CD14-positive monocyte (primary cell): ENCODE measurements around the gene DHRS1. TPM values are rescaled to one million over a fixed set of nuclear protein-coding genes. Genes with fewer than 3 reads are reported as not detected.

ENCODE experiments used
- DNase-seq, 3 donors: peaks; one replicate each; pipeline ENCODE4 v3.0.0-alpha.2; 2011 to 2022
- H2AFZ ChIP-seq: 2 replicates; pipeline ENCODE4 v1.6.0; 2012; ENCODE audit warnings: mild to moderate bottlenecking, low read depth, low read length, inconsistent platforms; ENCODE audit not compliant: insufficient read depth, poor library complexity, severe bottlenecking
- H3K27ac ChIP-seq, 2 donors: 1 replicate in 1 of 2; 2 replicates in 1 of 2; pipeline ENCODE4 v1.5.1; 2012 to 2013; ENCODE audit warnings: low read length in 2 of 2, control low read depth in 1 of 2, inconsistent platforms in 1 of 2, low read depth in 1 of 2, mild to moderate bottlenecking in 1 of 2
- H3K27me3 ChIP-seq, 2 donors: one replicate each; pipeline versions ENCODE4 v1.6.0 to v1.6.1; 2011 to 2013; ENCODE audit warnings: low read length in 2 of 2; ENCODE audit not compliant: control insufficient read depth in 2 of 2, insufficient read depth in 2 of 2
- H3K36me3 ChIP-seq, 2 donors: replicated peaks in 1 of 2; 1 replicate in 1 of 2; 2 replicates in 1 of 2; pipeline versions ENCODE4 v1.5.1 to v1.6.1; 2012 to 2013; ENCODE audit warnings: low read length in 2 of 2, control low read depth in 1 of 2, inconsistent platforms in 1 of 2, mild to moderate bottlenecking in 1 of 2; ENCODE audit not compliant: insufficient read depth in 2 of 2, control insufficient read depth in 1 of 2
- H3K4me1 ChIP-seq, 2 donors: 1 replicate in 1 of 2; 2 replicates in 1 of 2; pipeline versions ENCODE4 v1.5.1 to v1.6.1; 2012 to 2013; ENCODE audit warnings: low read length in 2 of 2, control low read depth in 1 of 2, inconsistent platforms in 1 of 2, mild to moderate bottlenecking in 1 of 2, moderate library complexity in 1 of 2; ENCODE audit not compliant: insufficient read depth in 2 of 2, control insufficient read depth in 1 of 2
- H3K4me2 ChIP-seq: replicated peaks from 2 replicates; pipeline ENCODE3; 2012; ENCODE audit warnings: low read length, moderate library complexity, mild to moderate bottlenecking; ENCODE audit not compliant: poor library complexity, severe bottlenecking; ENCODE audit errors: extremely low read depth
- H3K4me3 ChIP-seq, 3 experiments: fragments of 200-600 bp in 1 of 3; sonication (generic) in 1 of 3; replicated peaks in 1 of 3; 1 replicate in 2 of 3; 2 replicates in 1 of 3; pipeline ENCODE4 v1.5.1; 2011 to 2013; ENCODE audit warnings: low read length in 3 of 3, mild to moderate bottlenecking in 3 of 3, control low read depth in 2 of 3, low read depth in 2 of 3, inconsistent platforms in 1 of 3, moderate library complexity in 1 of 3
- H3K79me2 ChIP-seq: 2 replicates; pipeline ENCODE4 v1.6.0; 2012; ENCODE audit warnings: mild to moderate bottlenecking, control low read depth, inconsistent platforms, low read length, moderate library complexity; ENCODE audit not compliant: insufficient read depth
- H3K9ac ChIP-seq: 2 replicates; pipeline ENCODE4 v1.6.0; 2017; ENCODE audit warnings: low read length, mild to moderate bottlenecking; ENCODE audit not compliant: insufficient read depth, poor library complexity, severe bottlenecking
- H3K9me3 ChIP-seq, 2 donors: replicated peaks in 1 of 2; 1 replicate in 1 of 2; 2 replicates in 1 of 2; pipeline versions ENCODE4 v1.5.1 to v1.6.1; 2012 to 2013; ENCODE audit warnings: low read length in 2 of 2, control low read depth in 1 of 2; ENCODE audit not compliant: control insufficient read depth in 1 of 2, insufficient read depth in 1 of 2
- H4K20me1 ChIP-seq: 2 replicates; pipeline ENCODE4 v1.6.0; 2012; ENCODE audit warnings: mild to moderate bottlenecking, low read length, control low read depth, moderate library complexity; ENCODE audit not compliant: insufficient read depth
- H3K27ac Mint-ChIP-seq, 7 donors: one replicate each; pipeline ENCODE4 v1.8.0; 2020; ENCODE audit warnings: mild to moderate bottlenecking in 7 of 7, mixed read lengths in 7 of 7, moderate library complexity in 6 of 7, inconsistent platforms in 2 of 7
- H3K27me3 Mint-ChIP-seq, 3 donors: one replicate each; pipeline ENCODE4 v1.8.0; 2021 to 2022; ENCODE audit warnings: low read depth in 3 of 3, mild to moderate bottlenecking in 3 of 3, mixed read lengths in 3 of 3, moderate library complexity in 3 of 3, inconsistent platforms in 1 of 3
- H3K36me3 Mint-ChIP-seq, 2 donors: one replicate each; pipeline ENCODE4 v1.8.0; 2020; ENCODE audit warnings: mixed read lengths in 2 of 2, inconsistent platforms in 1 of 2, mild to moderate bottlenecking in 1 of 2
- H3K4me1 Mint-ChIP-seq: one replicate; pipeline ENCODE4 v1.8.0; 2020; ENCODE audit warnings: mild to moderate bottlenecking, mixed read lengths
- H3K4me3 Mint-ChIP-seq, 2 donors: one replicate each; pipeline ENCODE4 v1.8.0; 2020; ENCODE audit warnings: mild to moderate bottlenecking in 2 of 2, mixed read lengths in 2 of 2, moderate library complexity in 1 of 2
- H3K9me3 Mint-ChIP-seq, 7 donors: one replicate each; pipeline ENCODE4 v1.8.0; 2020 to 2022; ENCODE audit warnings: mixed read lengths in 7 of 7, mild to moderate bottlenecking in 6 of 7, moderate library complexity in 6 of 7, inconsistent platforms in 2 of 7
- WGBS: methylation state at CpG from one replicate; pipeline ENCODE4 v1.1.5; 2013; ENCODE audit warnings: missing lambda C conversion rate; ENCODE audit not compliant: insufficient coverage; 5-methylcytosine and 5-hydroxymethylcytosine counted together
- intact Hi-C, 2 donors: fragments of 100-400 bp; cut with micrococcal nuclease; formaldehyde crosslinking; loops; one replicate each; pipeline versions ENCODE4 v1.15.0 to v1.15.1; 2023
- polyA plus RNA-seq, 3 donors: library from polyadenylated mRNA; depleted of rRNA in 1 of 3; unstranded in 2 of 3; stranded (reverse) in 1 of 3; fragments of 300-500 nt in 2 of 3; fragments of >200 nt in 1 of 3; fragmentation: Illumina TruSeq in 2 of 3; gene quantifications; 1 replicate in 2 of 3; 2 replicates in 1 of 3; pipeline ENCODE4 v1.2.3, GENCODE V29; 2012 to 2021
- TF ChIP-seq, protein P1 (sequence below): fragments of 200-600 bp; IDR thresholded peaks from one replicate; pipeline ENCODE4 v1.8.0; 2022; ENCODE audit warnings: antibody characterized with exemption, mild to moderate bottlenecking

Gene DHRS1
- polyA plus RNA-seq, 3 donors: 31.6 to 49.4 (median 48.8) TPM

DNA sequence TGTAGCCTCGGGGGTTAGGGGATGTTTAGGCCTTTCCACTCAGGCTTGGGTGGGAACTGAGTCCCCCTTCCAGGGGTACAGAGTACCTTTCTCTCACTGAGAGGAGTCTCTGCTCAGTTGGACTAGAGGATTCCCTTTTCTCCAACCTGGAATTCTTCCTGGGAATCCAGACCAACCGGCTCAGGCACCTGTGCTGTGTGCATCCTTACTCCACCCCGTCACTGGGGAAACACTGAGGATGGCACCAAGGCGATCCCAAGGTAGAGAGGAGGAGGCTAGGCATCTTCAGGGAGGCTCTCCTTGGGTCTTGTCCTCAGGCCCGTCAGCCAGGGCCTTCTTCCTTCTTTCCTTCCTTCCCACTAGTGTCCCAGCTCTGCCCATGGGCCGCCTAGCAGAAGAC is 35.7 kb downstream of the DHRS1 start:
- Mint-ChIP-seq H3K27me3 (peaks cover 0 to 3% (median 2%) of the 10 kb centered on the region in 3 donors), H3K36me3 (peaks cover 70 to 89% of the 10 kb centered on the region in 2 donors), H3K9me3 (no peaks in the 10 kb centered on the region), H3K27ac (peak overlapping the region in 2 of 7 donors; percentile 27 to 42), H3K4me3 (no peak overlapping the region), H3K4me1 (peaks cover 5% of the 10 kb centered on the region)
- WGBS: 100% methylated on average over 3 of the region's 6 CpGs
- Histone ChIP-seq H2AFZ (no peak overlapping the region), H3K9ac (no peak overlapping the region), H3K79me2 (no peaks in the 10 kb centered on the region), H3K27ac (no peak overlapping the region), H4K20me1 (no peaks in the 10 kb centered on the region), H3K9me3 (no peaks in the 10 kb centered on the region), H3K4me2 (no peak overlapping the region), H3K27me3 (no peaks in the 10 kb centered on the region), H3K4me1 (no peaks in the 10 kb centered on the region), H3K36me3 (peaks cover 62 to 94% of the 10 kb centered on the region in 2 donors), H3K4me3 (no peak overlapping the region)
- TF ChIP-seq, protein P1, sequence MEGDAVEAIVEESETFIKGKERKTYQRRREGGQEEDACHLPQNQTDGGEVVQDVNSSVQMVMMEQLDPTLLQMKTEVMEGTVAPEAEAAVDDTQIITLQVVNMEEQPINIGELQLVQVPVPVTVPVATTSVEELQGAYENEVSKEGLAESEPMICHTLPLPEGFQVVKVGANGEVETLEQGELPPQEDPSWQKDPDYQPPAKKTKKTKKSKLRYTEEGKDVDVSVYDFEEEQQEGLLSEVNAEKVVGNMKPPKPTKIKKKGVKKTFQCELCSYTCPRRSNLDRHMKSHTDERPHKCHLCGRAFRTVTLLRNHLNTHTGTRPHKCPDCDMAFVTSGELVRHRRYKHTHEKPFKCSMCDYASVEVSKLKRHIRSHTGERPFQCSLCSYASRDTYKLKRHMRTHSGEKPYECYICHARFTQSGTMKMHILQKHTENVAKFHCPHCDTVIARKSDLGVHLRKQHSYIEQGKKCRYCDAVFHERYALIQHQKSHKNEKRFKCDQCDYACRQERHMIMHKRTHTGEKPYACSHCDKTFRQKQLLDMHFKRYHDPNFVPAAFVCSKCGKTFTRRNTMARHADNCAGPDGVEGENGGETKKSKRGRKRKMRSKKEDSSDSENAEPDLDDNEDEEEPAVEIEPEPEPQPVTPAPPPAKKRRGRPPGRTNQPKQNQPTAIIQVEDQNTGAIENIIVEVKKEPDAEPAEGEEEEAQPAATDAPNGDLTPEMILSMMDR: no peak
- DNase-seq: no peak
- intact Hi-C loops: no loop called here

DNA sequence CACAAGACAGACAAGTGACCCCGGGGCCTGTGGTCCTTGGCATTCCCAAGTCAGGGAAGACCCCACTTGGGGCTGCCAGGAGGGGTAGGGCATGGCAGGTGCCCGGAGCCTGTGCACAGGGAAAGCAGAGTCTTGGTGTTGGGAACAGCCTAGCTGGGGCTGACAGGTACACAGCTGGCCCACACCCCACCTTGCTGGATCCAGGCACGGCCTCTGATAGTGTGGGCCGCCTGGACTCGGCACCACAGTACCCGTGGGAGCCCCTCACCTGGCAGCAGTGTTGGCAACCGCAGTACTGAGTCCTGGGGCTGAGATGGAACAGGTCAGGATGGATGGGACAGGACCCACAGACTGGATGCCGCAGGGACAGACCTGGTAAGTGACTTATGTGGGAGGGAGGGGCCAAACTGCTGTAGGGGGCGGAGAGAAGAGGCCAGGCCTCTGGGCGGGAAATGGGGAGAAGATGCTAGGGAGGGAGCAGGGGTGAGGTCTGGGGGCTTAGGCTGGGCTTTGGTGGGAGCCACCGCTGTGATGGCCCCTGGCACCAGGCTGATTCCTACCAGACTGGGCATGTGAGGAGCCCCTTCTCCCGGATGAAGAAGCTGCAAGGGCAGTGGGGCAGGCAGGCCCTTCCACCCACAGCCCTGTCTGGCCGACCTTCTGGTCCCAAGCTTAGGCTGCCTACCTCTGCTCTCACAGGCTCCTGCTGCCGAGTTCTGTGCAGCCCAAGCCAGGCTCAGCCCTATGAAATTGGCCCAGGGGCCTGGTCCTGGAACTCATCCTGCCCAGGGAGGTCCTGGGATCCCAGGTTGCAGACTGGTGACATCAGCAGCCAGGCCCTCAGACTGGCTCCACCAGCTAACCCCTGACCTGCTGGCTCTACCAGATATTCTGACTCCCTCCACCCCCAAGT is 36.5 kb downstream of the DHRS1 start, which contains the start of gene TGM1:
TGM1 (minus strand) TSS at position 357 of the 913 bp plus-strand sequence. CDS start 825 bp downstream, outside the sequence.
- no peaks in the 10 kb centered on the region for H3K9me3 ChIP-seq
- H2AFZ ChIP-seq: no peak within 1 kb of the TSS
- no peak for DNase-seq
- peaks cover 55 to 94% of the 10 kb centered on the region in 2 donors for H3K36me3 ChIP-seq
- H3K27me3 ChIP-seq: no peaks in the 10 kb centered on the region
- H3K27ac ChIP-seq: no peak within 1 kb of the TSS
- intact Hi-C loops: no loop called here
- H3K36me3 Mint-ChIP-seq: peaks cover 70 to 87% of the 10 kb centered on the region in 2 donors
- no peak within 1 kb of the TSS for H3K4me2 ChIP-seq
- H3K27me3 Mint-ChIP-seq: peaks cover 0 to 3% (median 2%) of the 10 kb centered on the region in 3 donors
- H3K79me2 ChIP-seq: no peaks in the 10 kb centered on the region
- no peak within 1 kb of the TSS for H3K4me3 ChIP-seq
- 97% methylated on average over 12 of the region's 14 CpGs for WGBS
- H3K4me1 Mint-ChIP-seq: peaks cover 5% of the 10 kb centered on the region
- H3K9me3 Mint-ChIP-seq: no peaks in the 10 kb centered on the region
- no peak within 1 kb of the TSS for H3K4me3 Mint-ChIP-seq
- no peak within 1 kb of the TSS for H3K9ac ChIP-seq
- no peaks in the 10 kb centered on the region for H4K20me1 ChIP-seq
- peak within 1 kb of the TSS in 3 of 7 donors; percentile 27 to 42 (median 31) for H3K27ac Mint-ChIP-seq
- no peaks in the 10 kb centered on the region for H3K4me1 ChIP-seq
- TF ChIP-seq, protein P1: no peak
